HCT116 (cell line): ENCODE data around the gene BNC2. TPM values are rescaled to one million over a fixed set of nuclear protein-coding genes. Genes with fewer than 3 reads are reported as not detected.

ENCODE experiments used
- ATAC-seq: fragments of 200-7000 bp; cut with Tn5 transposase; 2 replicates; pipeline ENCODE4 v1.9.1; 2020; ENCODE audit warnings: mild to moderate bottlenecking, moderate library complexity
- BruUV-seq: library from RNA; stranded (reverse); fragments of 400-500 nt; replicated peaks from 2 replicates; lab custom pipeline; 2021; lab: Mats Ljungman, UMichigan
- CTCF ChIA-PET: fragments of 300-600 bp; sonication (Branson Sonifier 250); formaldehyde crosslinking; loops from one replicate; lab custom pipeline; 2021; ENCODE audit warnings: antibody characterized with exemption; lab: Charles Lee
- POLR2A ChIA-PET: fragments of 300-600, 350-600 bp; sonication (Branson Sonifier 250); formaldehyde crosslinking; loops from one replicate; lab custom pipeline; 2021; ENCODE audit warnings: antibody characterized with exemption; lab: Charles Lee
- RAD21 ChIA-PET, 2 experiments: fragments of 300-600 bp; sonication (Branson Sonifier 250); formaldehyde crosslinking; loops; one replicate each; lab custom pipeline; 2023; ENCODE audit warnings: low total read pairs in 2 of 2; ENCODE audit not compliant: uncharacterized antibody in 2 of 2, unreplicated experiment in 2 of 2, low non-redundant PET in 1 of 2; lab: Charles Lee
- DNase-seq: peaks from one replicate; pipeline ENCODE4 v3.0.0-alpha.2; 2010; ENCODE audit warnings: low read depth, low spot score
- H2AFZ ChIP-seq: fragments of 200-600 bp; shearing (Covaris generic), sonication (generic); 2 replicates; pipeline ENCODE4 v1.6.1; 2017; ENCODE audit warnings: low read depth, mixed run types, mixed read lengths, antibody characterized with exemption, low read length; ENCODE audit not compliant: poor library complexity, severe bottlenecking
- H3K27ac ChIP-seq: 2 replicates; pipeline ENCODE4 v1.5.1; 2012; ENCODE audit warnings: low read depth, low read length
- H3K27me3 ChIP-seq: fragments of 200-600 bp; sonication (generic); 2 replicates; pipeline ENCODE4 v1.6.1; 2016; ENCODE audit warnings: mixed run types, low read length, mixed read lengths; ENCODE audit not compliant: insufficient read depth
- H3K36me3 ChIP-seq, 2 experiments: fragments of 200-500 bp in 1 of 2; fragments of 200-600 bp in 1 of 2; sonication (Bioruptor generic) in 1 of 2; sonication (generic) in 1 of 2; 2 replicates each; pipeline versions ENCODE4 v1.5.1 to v1.6.1; 2014 to 2016; ENCODE audit warnings: low read length in 2 of 2, inconsistent platforms in 1 of 2, mixed read lengths in 1 of 2, mixed run types in 1 of 2; ENCODE audit not compliant: insufficient read depth in 2 of 2, control insufficient read depth in 1 of 2
- H3K4me1 ChIP-seq, 2 experiments: fragments of 200-600 bp in 1 of 2; sonication (generic) in 1 of 2; 2 replicates each; pipeline versions ENCODE4 v1.5.1 to v1.6.1; 2012 to 2017; ENCODE audit warnings: low read length in 2 of 2, inconsistent platforms in 1 of 2, mild to moderate bottlenecking in 1 of 2, mixed read lengths in 1 of 2, mixed run types in 1 of 2, moderate library complexity in 1 of 2; ENCODE audit not compliant: insufficient read depth in 2 of 2, control insufficient read depth in 1 of 2
- H3K4me2 ChIP-seq: fragments of 200-600 bp; sonication (generic); 2 replicates; pipeline ENCODE4 v1.6.1; 2017; ENCODE audit warnings: mixed run types, low read length, mixed read lengths
- H3K4me3 ChIP-seq, 2 experiments: fragments of 200-600 bp in 1 of 2; sonication (generic) in 1 of 2; replicated peaks in 1 of 2; 2 replicates each; pipeline ENCODE4 v1.5.1; 2011 to 2016; ENCODE audit warnings: low read length in 2 of 2, control low read depth in 1 of 2, low read depth in 1 of 2, mild to moderate bottlenecking in 1 of 2, mixed read lengths in 1 of 2, mixed run types in 1 of 2
- H3K79me2 ChIP-seq: fragments of 200-600 bp; sonication (generic); 2 replicates; pipeline ENCODE4 v1.6.1; 2017; ENCODE audit warnings: mild to moderate bottlenecking, mixed run types, low read length, moderate library complexity, mixed read lengths; ENCODE audit not compliant: insufficient read depth
- H3K9ac ChIP-seq: fragments of 200-600 bp; sonication (generic); 2 replicates; pipeline ENCODE4 v1.6.1; 2016; ENCODE audit warnings: low read length, mixed read lengths
- H3K9me2 ChIP-seq: fragments of 200-600 bp; sonication (generic), shearing (Covaris generic); 2 replicates; pipeline ENCODE4 v1.6.1; 2017; ENCODE audit warnings: mixed run types, mild to moderate bottlenecking, moderate library complexity; ENCODE audit not compliant: insufficient read depth
- H3K9me3 ChIP-seq, 2 experiments: fragments of 200-500 bp in 1 of 2; fragments of 200-600 bp in 1 of 2; sonication (Bioruptor generic) in 1 of 2; sonication (generic) in 1 of 2; 2 replicates each; pipeline ENCODE4 v1.6.1; 2014 to 2017; ENCODE audit warnings: low read length in 2 of 2, mixed read lengths in 2 of 2, inconsistent platforms in 1 of 2, low read depth in 1 of 2, mild to moderate bottlenecking in 1 of 2, mixed run types in 1 of 2, moderate library complexity in 1 of 2; ENCODE audit not compliant: control insufficient read depth in 1 of 2, insufficient read depth in 1 of 2
- H4K20me1 ChIP-seq: fragments of 200-600 bp; sonication (generic), shearing (Covaris generic); 2 replicates; pipeline ENCODE4 v1.6.1; 2017; ENCODE audit warnings: mixed run types, mild to moderate bottlenecking, moderate library complexity; ENCODE audit not compliant: insufficient read depth
- CEBPB ChIP-seq: IDR thresholded peaks from 2 replicates; pipeline ENCODE4 v1.6.1; 2012; ENCODE audit warnings: low read depth
- CTCF ChIP-seq, 3 experiments: fragments of 200-600 bp in 1 of 3; sonication (generic) in 1 of 3; IDR thresholded peaks in 2 of 3; conservative IDR thresholded peaks in 1 of 3; 2 replicates each; pipeline ENCODE4 v1.5.1; 2012 to 2017; ENCODE audit warnings: low read depth in 2 of 3, low read length in 2 of 3, antibody characterized with exemption in 1 of 3, borderline replicate concordance in 1 of 3, control low read depth in 1 of 3, mild to moderate bottlenecking in 1 of 3, mixed read lengths in 1 of 3, mixed run types in 1 of 3, moderate library complexity in 1 of 3; ENCODE audit not compliant: insufficient read depth in 1 of 3
- EGR1 ChIP-seq: IDR thresholded peaks from 2 replicates; pipeline ENCODE4 v1.6.1; 2012; ENCODE audit warnings: low read depth
- EZH2 ChIP-seq: fragments of 200-600 bp; sonication (generic); IDR thresholded peaks from 2 replicates; pipeline ENCODE4 v1.6.1; 2017; ENCODE audit warnings: antibody characterized with exemption, mixed run types
- EZH2phosphoT487 ChIP-seq: fragments of 200-600 bp; IDR thresholded peaks from 2 replicates; pipeline ENCODE4 v1.6.1; 2018; ENCODE audit warnings: antibody characterized with exemption, borderline replicate concordance
- POLR2A ChIP-seq: IDR thresholded peaks from 2 replicates; pipeline ENCODE4 v1.7.0; 2011; ENCODE audit warnings: borderline replicate concordance; ENCODE audit not compliant: insufficient read depth, insufficient read length; ENCODE audit errors: extremely low read depth
- POLR2AphosphoS5 ChIP-seq: IDR thresholded peaks from 2 replicates; pipeline ENCODE4 v1.6.1; 2011; ENCODE audit warnings: mild to moderate bottlenecking, low read depth, low read length, moderate library complexity
- REST ChIP-seq: IDR thresholded peaks from 2 replicates; pipeline ENCODE4 v1.6.1; 2012; ENCODE audit warnings: low read depth
- SIN3A ChIP-seq: IDR thresholded peaks from 2 replicates; pipeline ENCODE4 v1.6.1; 2012; ENCODE audit warnings: low read depth
- SRF ChIP-seq: IDR thresholded peaks from 2 replicates; pipeline ENCODE4 v1.6.1; 2012; ENCODE audit warnings: low read depth
- TCF7L2 ChIP-seq: IDR thresholded peaks from 2 replicates; pipeline ENCODE4 v1.7.0; 2011; ENCODE audit warnings: borderline replicate concordance, inconsistent platforms; ENCODE audit not compliant: insufficient read depth, insufficient read length; ENCODE audit errors: extremely low read depth
- YY1 ChIP-seq: IDR thresholded peaks from 2 replicates; pipeline ENCODE4 v1.6.1; 2011; ENCODE audit warnings: low read length, low read depth, moderate library complexity, mild to moderate bottlenecking; ENCODE audit not compliant: insufficient replicate concordance; ENCODE audit errors: extremely low read depth
- ZBTB33 ChIP-seq: IDR thresholded peaks from 2 replicates; pipeline ENCODE4 v1.6.1; 2011; ENCODE audit warnings: mild to moderate bottlenecking, low read length, moderate library complexity; ENCODE audit not compliant: insufficient replicate concordance; ENCODE audit errors: extremely low read depth
- ZFX ChIP-seq: fragments of 450-650 bp; IDR thresholded peaks from 2 replicates; pipeline ENCODE4 v1.6.1; 2017
- ZNF274 ChIP-seq: fragments of 200-500 bp; sonication (Bioruptor generic); IDR thresholded peaks from 2 replicates; pipeline ENCODE4 v1.6.1; 2014; ENCODE audit warnings: mild to moderate bottlenecking, low read depth, low read length, inconsistent platforms
- intact Hi-C: fragments of 100-400 bp; cut with micrococcal nuclease; formaldehyde crosslinking; loops from 2 replicates; pipeline ENCODE4 v1.10.0; 2022
- total RNA-seq: library from RNA; stranded (reverse); gene quantifications from one replicate; pipeline ENCODE4 v1.2.1, GENCODE V29; 2021; ENCODE audit not compliant: unreplicated experiment
- TF ChIP-seq, protein P1 (sequence below): IDR thresholded peaks from 2 replicates; pipeline ENCODE4 v1.6.1; 2012

Gene BNC2
- total RNA-seq, 1 experiment from 2014 or later = 0.37 TPM

- Histone ChIP-seq H4K20me1 (no peaks in the 10 kb centered on the region), H3K27me3 (no peaks in the 10 kb centered on the region), H3K4me2 (no peak overlapping the region), H3K9ac (no peak overlapping the region), H3K79me2 (no peaks in the 10 kb centered on the region), H3K36me3 (no peaks in the 10 kb centered on the region), H3K4me3 (no peak overlapping the region), H3K27ac (no peak overlapping the region), H3K9me3 (no peaks in the 10 kb centered on the region), H2AFZ (no peak overlapping the region), H3K4me1 (no peaks in the 10 kb centered on the region), H3K9me2 (no peaks in the 10 kb centered on the region)
- CTCF ChIA-PET = no interaction called here
- RAD21 ChIA-PET = no interaction called here
- POLR2A ChIA-PET = no interaction called here
- DNase-seq (no peak), ATAC-seq (no peak)
- no TSS peak for BruUV-seq
- TF ChIP-seq SRF (no peak), YY1 (no peak), EZH2phosphoT487 (no peak), EZH2 (no peak), ZBTB33 (no peak), SIN3A (no peak), ZFX (no peak), CEBPB (no peak), POLR2AphosphoS5 (no peak), ZNF274 (no peak), EGR1 (no peak), POLR2A (no peak), TCF7L2 (no peak), CTCF (IDR thresholded peaks at IDR 0.05 in 2 of 3, conservative IDR thresholded peaks at IDR 0.05 in 1 of 3; ENCODE audit: borderline replicate concordance in 1 of 3, insufficient read depth in 1 of 3, low read depth in 2 of 3, low read length in 2 of 3) (no peak), REST (no peak)
- TF ChIP-seq, protein P1, sequence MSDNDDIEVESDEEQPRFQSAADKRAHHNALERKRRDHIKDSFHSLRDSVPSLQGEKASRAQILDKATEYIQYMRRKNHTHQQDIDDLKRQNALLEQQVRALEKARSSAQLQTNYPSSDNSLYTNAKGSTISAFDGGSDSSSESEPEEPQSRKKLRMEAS = no peak
- intact Hi-C loops = loop anchor here (10.0 kb wide), 1 partner anchor 60 kb away; no protein-coding TSS in a partner anchor
Observed at GRCh38 chr9:16705111-16705604, 165.3 kb downstream of the BNC2 start.
